Measurements from ENCODE around the gene CLTRN. TPM values are rescaled to one million over a fixed set of nuclear protein-coding genes. Genes with fewer than 3 reads are reported as not detected.

CLTRN gene
- total and polyA plus RNA-seq, 2 donors (not counting 1 experiment from before 2014, with no cell fraction given), result 0.50 to 0.51 TPM

GRCh38 chrX:15686818-15687685 lies 22.4 kb upstream of the CLTRN start:
- H2AFZ ChIP-seq (ENCODE audit: low read length), result no peak overlapping the region
- H3K4me1 ChIP-seq (ENCODE audit: control insufficient read depth, extremely low read depth, insufficient read depth, low read length), result no peaks in the 10 kb centered on the region
- TF ChIP-seq EZH2 (IDR thresholded peaks at IDR 0.05; ENCODE audit: low read length, missing control alignments) (no peak), CTCF (conservative IDR thresholded peaks at IDR 0.05 in 1 of 2, IDR thresholded peaks at IDR 0.05 in 1 of 2; ENCODE audit: low read depth in 1 of 2, low read length in 2 of 2) (peak; percentile 56 to 69)
- no peak overlapping the region for H3K9ac ChIP-seq (ENCODE audit: insufficient read depth, low read length)
- no peaks in the 10 kb centered on the region for H3K36me3 ChIP-seq (ENCODE audit: control insufficient read depth, insufficient read depth, low read length)
- peak; percentile 41 to 57 for DNase-seq (ENCODE audit: low read depth in 2 of 2)
- peaks cover 5% of the 10 kb centered on the region for H3K79me2 ChIP-seq (ENCODE audit: control insufficient read depth, insufficient read depth, low read length)
- no peak overlapping the region for H3K4me2 ChIP-seq (ENCODE audit: extremely low read depth, insufficient read depth, low read length)
- no peak overlapping the region for H3K4me3 ChIP-seq (replicated peaks in 1 of 4; ENCODE audit: control extremely low read depth in 1 of 4, insufficient read depth in 1 of 4, low read depth in 3 of 4, low read length in 4 of 4)
- H3K27me3 ChIP-seq (ENCODE audit: control insufficient read depth, insufficient read depth, low read length), result no peaks in the 10 kb centered on the region
- H4K20me1 ChIP-seq (ENCODE audit: control insufficient read depth, extremely low read depth, insufficient read depth, low read length), result peaks cover 1% of the 10 kb centered on the region
- H3K9me3 ChIP-seq (ENCODE audit: control insufficient read depth, insufficient read depth, low read depth, low read length), result no peaks in the 10 kb centered on the region
- H3K27ac ChIP-seq (ENCODE audit: insufficient read depth, low read length), result no peak overlapping the region

GRCh38 chrX:15683193-15683592 lies 18.6 kb upstream of the CLTRN start:
- H3K4me1 ChIP-seq (ENCODE audit: control insufficient read depth, extremely low read depth, insufficient read depth, low read length), result no peaks in the 10 kb centered on the region
- no peak overlapping the region for H3K9ac ChIP-seq (ENCODE audit: insufficient read depth, low read length)
- no peak overlapping the region for H3K4me2 ChIP-seq (ENCODE audit: extremely low read depth, insufficient read depth, low read length)
- H3K27me3 ChIP-seq (ENCODE audit: control insufficient read depth, insufficient read depth, low read length), result no peaks in the 10 kb centered on the region
- no peak overlapping the region for H2AFZ ChIP-seq (ENCODE audit: low read length)
- no peaks in the 10 kb centered on the region for H3K9me3 ChIP-seq (ENCODE audit: control insufficient read depth, insufficient read depth, low read depth, low read length)
- no peak overlapping the region for H3K4me3 ChIP-seq (replicated peaks in 1 of 4; ENCODE audit: control extremely low read depth in 1 of 4, insufficient read depth in 1 of 4, low read depth in 3 of 4, low read length in 4 of 4)
- H3K27ac ChIP-seq (ENCODE audit: insufficient read depth, low read length), result no peak overlapping the region
- TF ChIP-seq EZH2 (IDR thresholded peaks at IDR 0.05; ENCODE audit: low read length, missing control alignments) (no peak), CTCF (conservative IDR thresholded peaks at IDR 0.05 in 1 of 2, IDR thresholded peaks at IDR 0.05 in 1 of 2; ENCODE audit: low read depth in 1 of 2, low read length in 2 of 2) (no peak)
- H3K79me2 ChIP-seq (ENCODE audit: control insufficient read depth, insufficient read depth, low read length), result peaks cover 19% of the 10 kb centered on the region
- DNase-seq (ENCODE audit: low read depth in 2 of 2), result no peak
- H3K36me3 ChIP-seq (ENCODE audit: control insufficient read depth, insufficient read depth, low read length), result no peaks in the 10 kb centered on the region
- peaks cover 1% of the 10 kb centered on the region for H4K20me1 ChIP-seq (ENCODE audit: control insufficient read depth, extremely low read depth, insufficient read depth, low read length)

- H3K9ac ChIP-seq (ENCODE audit: insufficient read depth, low read length), result no peak overlapping the region
- H3K4me2 ChIP-seq (ENCODE audit: extremely low read depth, insufficient read depth, low read length), result no peak overlapping the region
- H3K36me3 ChIP-seq (ENCODE audit: control insufficient read depth, insufficient read depth, low read length), result no peaks in the 10 kb centered on the region
- TF ChIP-seq CTCF (conservative IDR thresholded peaks at IDR 0.05 in 1 of 2, IDR thresholded peaks at IDR 0.05 in 1 of 2; ENCODE audit: low read depth in 1 of 2, low read length in 2 of 2) (no peak), EZH2 (IDR thresholded peaks at IDR 0.05; ENCODE audit: low read length, missing control alignments) (no peak)
- peaks cover 1% of the 10 kb centered on the region for H4K20me1 ChIP-seq (ENCODE audit: control insufficient read depth, extremely low read depth, insufficient read depth, low read length)
- no peaks in the 10 kb centered on the region for H3K9me3 ChIP-seq (ENCODE audit: control insufficient read depth, insufficient read depth, low read depth, low read length)
- H3K27ac ChIP-seq (ENCODE audit: insufficient read depth, low read length), result no peak overlapping the region
- H3K4me3 ChIP-seq (replicated peaks in 1 of 4; ENCODE audit: control extremely low read depth in 1 of 4, insufficient read depth in 1 of 4, low read depth in 3 of 4, low read length in 4 of 4), result no peak overlapping the region
- H2AFZ ChIP-seq (ENCODE audit: low read length), result no peak overlapping the region
- H3K27me3 ChIP-seq (ENCODE audit: control insufficient read depth, insufficient read depth, low read length), result no peaks in the 10 kb centered on the region
- DNase-seq (ENCODE audit: low read depth in 2 of 2), result no peak
- H3K79me2 ChIP-seq (ENCODE audit: control insufficient read depth, insufficient read depth, low read length), result peaks cover 37% of the 10 kb centered on the region
- H3K4me1 ChIP-seq (ENCODE audit: control insufficient read depth, extremely low read depth, insufficient read depth, low read length), result no peaks in the 10 kb centered on the region
Observed at GRCh38 chrX:15681433-15681832, 16.8 kb upstream of the CLTRN start.

Data from fibroblast of lung (primary cell).